Astrocyte of the spinal cord (primary cell): ENCODE measurements around the gene WDHD1.
"Not testable (repeated sequence)": the region's sequence is repeated elsewhere in the genome, so short reads cannot be mapped to it uniquely, and the experiment has no call there.

ENCODE experiments used
- DNase-seq: peaks from one replicate; pipeline ENCODE4 v3.0.0; 2011; ENCODE audit warnings: low read depth, low spot score
- H3K4me3 ChIP-seq: 2 replicates; pipeline ENCODE4 v1.5.1; 2011; ENCODE audit warnings: low read depth, mild to moderate bottlenecking, low read length, moderate library complexity
- in situ Hi-C: cut with HindIII; loops from 2 replicates; pipeline ENCODE4 v1.10.0; 2017; ENCODE audit warnings: low sequenced_read_pairs
- TF ChIP-seq, protein P1 (sequence below): IDR thresholded peaks from 2 replicates; pipeline ENCODE4 v1.5.1; 2012; ENCODE audit warnings: low read depth, mild to moderate bottlenecking, low read length, inconsistent platforms

WDHD1 gene

DNA sequence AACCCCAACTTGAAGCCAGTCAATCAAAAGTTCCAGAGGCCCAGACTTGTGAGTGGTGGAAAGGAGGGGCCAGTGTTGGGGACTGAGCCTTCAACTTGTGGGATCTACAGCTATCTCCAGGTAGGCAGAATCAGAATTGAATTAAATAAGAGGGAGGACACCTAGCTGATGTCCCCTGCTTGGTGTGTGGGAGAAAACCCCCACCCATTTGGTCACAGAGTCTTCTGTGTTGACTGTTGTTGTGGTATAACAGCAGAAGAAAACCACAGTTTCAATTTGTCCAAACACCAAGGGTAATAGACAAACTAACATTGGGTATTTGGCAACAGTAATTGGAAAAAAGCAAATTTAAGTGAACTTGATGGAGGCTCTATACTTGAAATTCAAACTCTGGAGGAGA lies 120.8 kb downstream of the WDHD1 start:
- TF ChIP-seq, protein P1, sequence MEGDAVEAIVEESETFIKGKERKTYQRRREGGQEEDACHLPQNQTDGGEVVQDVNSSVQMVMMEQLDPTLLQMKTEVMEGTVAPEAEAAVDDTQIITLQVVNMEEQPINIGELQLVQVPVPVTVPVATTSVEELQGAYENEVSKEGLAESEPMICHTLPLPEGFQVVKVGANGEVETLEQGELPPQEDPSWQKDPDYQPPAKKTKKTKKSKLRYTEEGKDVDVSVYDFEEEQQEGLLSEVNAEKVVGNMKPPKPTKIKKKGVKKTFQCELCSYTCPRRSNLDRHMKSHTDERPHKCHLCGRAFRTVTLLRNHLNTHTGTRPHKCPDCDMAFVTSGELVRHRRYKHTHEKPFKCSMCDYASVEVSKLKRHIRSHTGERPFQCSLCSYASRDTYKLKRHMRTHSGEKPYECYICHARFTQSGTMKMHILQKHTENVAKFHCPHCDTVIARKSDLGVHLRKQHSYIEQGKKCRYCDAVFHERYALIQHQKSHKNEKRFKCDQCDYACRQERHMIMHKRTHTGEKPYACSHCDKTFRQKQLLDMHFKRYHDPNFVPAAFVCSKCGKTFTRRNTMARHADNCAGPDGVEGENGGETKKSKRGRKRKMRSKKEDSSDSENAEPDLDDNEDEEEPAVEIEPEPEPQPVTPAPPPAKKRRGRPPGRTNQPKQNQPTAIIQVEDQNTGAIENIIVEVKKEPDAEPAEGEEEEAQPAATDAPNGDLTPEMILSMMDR, result no peak
- in situ Hi-C loops, result no loop called here
- no peak overlapping the region for H3K4me3 ChIP-seq
- DNase-seq, result no peak

DNA sequence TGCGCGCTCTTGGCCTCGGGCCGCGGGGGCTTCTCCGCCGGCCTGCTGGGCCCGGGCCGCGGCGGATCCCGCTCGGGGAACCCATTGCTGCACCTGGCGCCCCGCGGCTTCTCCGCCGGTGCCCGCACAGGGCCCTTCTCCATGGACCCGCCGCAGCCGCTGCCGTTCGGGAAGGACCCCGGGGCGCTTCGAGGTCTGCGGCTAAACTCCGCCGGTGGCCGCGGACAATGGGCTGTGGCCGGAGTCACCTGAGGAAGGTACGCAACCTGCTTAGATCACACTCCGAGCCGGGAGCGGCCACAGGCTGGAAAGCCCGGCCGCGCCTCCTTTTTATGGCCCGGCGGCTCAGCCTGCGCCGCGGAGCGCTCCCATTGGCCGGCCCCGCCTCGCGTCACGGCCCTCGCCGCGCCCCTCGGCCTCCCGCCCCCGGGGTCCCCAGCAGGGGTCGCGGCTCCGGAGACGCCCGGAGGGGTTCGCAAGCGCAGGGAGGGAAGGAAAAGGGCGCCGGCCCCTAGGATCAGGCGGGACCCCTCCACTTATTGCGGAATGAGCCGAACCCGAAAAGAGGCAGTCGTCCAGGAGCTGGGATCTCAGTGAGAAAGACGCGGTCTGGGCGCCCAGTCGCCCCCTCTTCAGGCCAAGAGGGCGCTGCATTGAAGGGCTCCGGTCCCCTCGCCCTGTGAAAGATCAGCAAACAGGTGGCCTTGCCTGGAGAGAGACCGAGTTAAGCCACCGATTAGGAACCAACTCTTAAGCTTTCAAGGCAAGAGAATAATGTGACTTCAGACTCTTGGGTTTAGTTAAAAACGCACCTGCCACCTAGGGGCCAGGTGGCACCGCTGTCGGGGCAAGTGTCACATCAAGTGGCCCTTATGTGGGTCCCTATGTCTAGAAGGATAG lies 124.1 kb downstream of the WDHD1 start, which contains the start of gene GCH1:
GCH1 (minus strand) TSS at position 306 of the 900 bp plus-strand sequence; CDS start at position 143, 163 bp downstream.
- TF ChIP-seq, protein P1, result peak; percentile 31
- in situ Hi-C loops, result no loop called here
- peak; percentile 33 for DNase-seq

GRCh38 chr14:54902143-54902520 lies 124.8 kb downstream of the WDHD1 start:
- in situ Hi-C loops, result no loop called here
- peak overlapping the region; percentile 65 for H3K4me3 ChIP-seq
- TF ChIP-seq, protein P1, result no peak
- peak; percentile 21 for DNase-seq

More for the DNA sequence above, 124.1 kb downstream of the WDHD1 start, which contains the start of gene GCH1:
- H3K4me3 ChIP-seq, result peak within 1 kb of the TSS; percentile 65

DNA sequence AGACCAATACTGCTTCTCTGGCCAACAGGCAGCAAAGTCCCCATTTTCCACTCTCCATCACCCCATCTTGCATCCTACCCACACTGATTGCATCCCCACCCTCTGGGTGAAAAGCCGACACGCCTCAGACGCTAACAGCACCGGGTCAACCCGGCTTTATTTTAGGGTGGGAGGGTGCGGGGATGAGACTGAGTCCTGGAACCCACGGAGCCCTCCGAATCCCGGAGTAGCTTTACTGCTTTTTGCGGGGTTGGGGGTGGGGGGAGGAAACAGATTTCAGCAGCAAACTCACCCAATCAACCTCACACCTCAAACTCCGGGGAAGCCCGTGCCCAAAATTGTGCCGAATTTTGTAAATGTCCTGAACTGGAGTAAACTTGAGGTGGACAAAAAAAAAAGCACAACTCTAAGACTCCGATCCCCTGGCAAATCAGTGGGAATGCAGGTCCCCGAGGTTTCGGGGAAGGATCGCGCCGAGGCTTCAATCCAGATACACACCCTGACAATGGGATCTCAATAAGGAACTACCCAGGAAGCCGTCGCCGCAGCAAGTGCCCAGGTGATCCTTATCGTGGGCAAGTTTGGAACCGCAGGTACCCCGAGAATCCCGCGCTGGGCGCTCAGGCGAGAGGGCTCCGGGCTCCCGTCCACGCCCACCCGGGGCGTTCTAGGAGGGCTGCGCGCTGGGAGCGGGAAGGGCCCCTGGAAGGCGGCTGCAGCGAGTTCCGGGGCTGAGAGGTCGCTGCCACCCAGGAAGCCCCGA lies 125.3 kb downstream of the WDHD1 start:
- TF ChIP-seq, protein P1, result no peak
- H3K4me3 ChIP-seq, result peak overlapping the region; percentile 65
- in situ Hi-C loops, result no loop called here
- no peak for DNase-seq

GRCh38 chr14:54899573-54899972 lies 127.3 kb downstream of the WDHD1 start:
- H3K4me3 ChIP-seq, result no peak overlapping the region
- no peak for DNase-seq
- in situ Hi-C loops, result no loop called here
- TF ChIP-seq, protein P1, result no peak

GRCh38 chr14:54897809-54898555 lies 128.9 kb downstream of the WDHD1 start:
- in situ Hi-C loops, DNase-seq, H3K4me3 ChIP-seq: not testable (repeated sequence)
